Astrocyte of the hippocampus (primary cell): ENCODE data around the gene PTPRU.

Experiments
- DNase-seq: peaks from one replicate; pipeline ENCODE4 v3.0.0; 2011; ENCODE audit warnings: low read depth, low spot score

PTPRU gene

DNA sequence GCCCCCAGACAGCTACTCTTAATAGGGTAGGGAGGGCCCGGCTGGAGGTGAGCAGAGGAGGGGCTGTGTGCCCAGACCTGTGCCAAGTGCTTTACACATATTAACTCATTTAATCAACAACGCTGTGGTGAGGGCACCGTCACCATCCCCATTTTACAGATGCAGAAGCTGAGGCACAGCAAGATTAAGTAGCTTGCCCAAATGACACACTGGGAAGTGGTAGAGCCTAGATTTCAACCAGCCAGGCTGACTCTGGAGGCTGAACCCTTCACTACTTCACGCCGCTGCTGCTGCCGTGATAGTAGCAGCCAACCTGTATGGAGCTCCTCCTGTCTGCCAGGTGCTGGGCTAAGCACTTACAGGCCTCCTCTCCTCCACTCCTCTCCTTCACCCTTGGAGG lies 127.2 kb downstream of the PTPRU start:
- no peak for DNase-seq

DNA sequence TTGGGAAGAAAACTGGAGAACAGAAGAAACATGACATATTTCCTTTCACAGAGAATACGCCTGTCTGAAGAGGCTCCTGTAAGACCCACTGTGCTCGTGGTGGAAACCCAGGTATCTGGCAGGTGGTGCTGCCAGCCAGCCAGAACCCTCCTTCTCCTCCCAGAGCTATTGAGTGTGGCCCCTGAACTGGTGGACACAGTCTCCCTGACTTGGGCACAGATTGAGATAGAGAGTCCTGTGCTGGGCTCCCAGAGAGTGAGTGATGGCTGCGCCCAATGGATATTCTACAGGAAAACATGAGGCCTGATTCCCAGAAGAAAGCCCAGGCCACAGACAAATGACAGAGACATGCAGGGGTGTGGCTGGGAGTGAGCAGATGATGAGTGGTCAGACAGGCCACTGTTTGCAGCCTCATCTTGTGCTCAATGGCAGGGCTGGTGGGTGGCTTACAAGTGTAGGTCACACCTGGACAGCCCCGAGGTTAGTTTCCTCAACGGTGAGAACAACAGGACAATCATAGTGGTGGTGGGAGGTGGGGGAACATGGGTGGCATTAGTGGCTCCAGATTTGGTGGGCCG lies 127.9 kb downstream of the PTPRU start:
- no peak for DNase-seq

DNA sequence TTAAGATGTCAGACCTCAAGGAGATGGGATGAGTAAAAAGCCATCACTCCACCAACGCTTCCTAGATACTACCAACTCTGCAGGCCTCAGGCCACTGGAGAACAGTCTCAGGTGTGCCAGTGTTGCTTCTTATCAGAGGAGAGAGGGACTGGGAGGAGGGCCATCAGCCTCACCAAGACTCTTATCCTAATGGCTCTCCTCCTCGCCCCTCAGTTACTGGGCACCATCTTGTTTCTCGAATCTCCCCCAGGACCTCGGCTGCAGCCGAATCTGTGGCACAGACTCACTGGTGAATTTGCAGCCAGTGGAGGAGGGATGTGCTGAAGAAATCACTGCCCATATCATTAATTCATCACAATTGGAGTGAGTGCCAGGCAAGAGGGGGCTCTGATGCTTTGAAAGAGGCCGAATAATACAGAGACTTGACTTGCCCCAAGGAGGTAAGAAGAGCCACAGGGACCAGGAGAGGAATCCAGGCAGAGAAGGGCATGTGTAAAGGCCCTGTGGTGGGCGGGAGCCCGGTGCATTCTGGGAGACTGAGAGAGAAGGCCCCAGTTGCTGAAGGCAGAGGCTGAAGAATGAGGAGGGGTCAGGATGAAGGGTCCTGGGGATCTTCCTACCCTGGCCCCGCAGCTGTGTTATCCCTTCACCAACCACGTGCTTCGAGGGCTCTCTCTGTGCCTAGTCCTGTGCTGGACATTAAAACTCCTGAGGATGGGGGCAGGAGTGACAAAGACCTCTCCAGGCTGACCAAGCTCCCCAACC lies 129.8 kb downstream of the PTPRU start:
- DNase-seq, result no peak

DNA sequence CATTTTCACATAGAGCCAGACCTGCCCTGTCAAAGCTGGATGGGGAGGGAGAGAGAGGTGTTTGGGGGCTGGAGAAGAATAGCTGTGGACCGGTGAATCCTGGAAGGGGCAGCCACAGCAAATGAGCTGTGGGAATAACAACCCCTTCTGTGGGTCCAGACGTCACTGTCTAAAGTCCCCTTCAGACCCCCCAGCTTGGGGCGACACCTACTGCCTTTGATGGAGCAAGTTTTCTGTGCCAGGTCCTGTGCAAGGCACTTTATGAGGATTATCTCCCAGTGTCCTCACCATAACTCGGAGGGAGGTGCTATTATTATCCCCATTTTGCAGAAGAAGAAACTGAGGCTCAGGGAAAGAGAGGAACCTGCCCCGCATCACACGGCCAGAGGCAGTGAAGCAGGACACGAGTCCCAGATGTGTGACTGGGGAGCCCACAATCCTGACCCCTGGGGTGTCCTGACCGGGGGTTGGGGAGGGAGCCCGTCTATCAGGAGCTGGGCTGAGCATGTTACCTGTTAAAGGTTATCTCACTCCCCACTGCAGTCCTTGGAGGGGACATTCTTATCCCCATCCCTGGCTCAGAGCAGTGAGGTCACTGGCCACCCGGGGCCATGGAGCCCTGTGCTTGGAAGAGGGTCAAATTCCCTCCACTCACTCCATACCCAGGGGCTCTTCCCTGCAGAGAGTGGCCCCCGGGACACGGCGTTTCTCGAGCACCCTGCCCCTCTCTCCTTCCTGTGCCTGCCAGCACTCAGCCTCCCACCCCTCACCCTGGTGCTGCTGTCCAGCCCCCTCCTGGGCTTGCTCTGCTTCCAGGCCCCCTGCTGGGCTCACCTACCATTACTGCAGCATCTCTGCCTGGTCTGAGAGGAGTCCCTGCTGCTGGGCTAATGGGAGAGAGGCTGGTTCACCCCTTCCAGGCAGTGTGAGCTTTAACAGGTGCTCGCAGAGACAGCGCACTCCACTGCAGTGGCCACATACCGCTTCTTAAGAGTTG lies 132.9 kb downstream of the PTPRU start:
- DNase-seq, result no peak

DNA sequence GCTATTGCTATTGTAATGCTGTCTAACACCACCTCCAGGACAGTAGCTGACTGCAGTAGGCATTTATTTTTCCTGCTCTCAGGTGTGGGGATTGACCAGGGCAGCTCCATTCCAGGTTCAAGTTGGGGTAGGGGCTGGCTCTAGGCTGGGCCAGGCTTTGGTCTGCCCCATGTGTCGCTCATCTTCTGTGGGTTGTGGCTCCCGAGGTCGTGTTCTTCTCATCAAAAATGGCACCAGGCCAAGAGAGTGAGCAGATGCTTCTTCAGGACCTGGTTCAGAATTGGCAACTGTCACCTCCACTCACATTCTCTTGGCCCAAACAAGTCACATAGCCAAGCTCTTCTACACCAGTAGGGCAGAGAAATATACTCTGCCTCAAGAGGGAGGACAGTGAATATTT lies 133.7 kb downstream of the PTPRU start:
- no peak for DNase-seq

DNA sequence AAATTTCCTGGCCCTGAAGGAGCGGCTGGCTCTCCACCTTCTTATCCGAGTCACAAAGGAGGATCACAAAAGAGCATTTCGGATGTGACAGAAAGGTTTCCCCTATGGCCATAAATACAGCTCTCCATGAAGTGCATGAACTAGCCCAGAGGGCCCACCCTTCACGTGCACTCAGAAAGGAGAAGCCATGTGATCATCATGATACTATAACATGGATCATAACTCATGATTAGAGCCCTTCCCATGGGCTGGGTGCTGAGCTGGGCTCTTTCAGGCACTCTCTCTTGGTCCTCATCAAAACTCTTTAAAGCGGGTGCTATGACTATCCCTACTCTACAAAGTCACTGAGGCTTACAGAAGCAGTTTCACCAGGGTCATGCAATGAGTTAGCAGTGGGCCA lies 135.0 kb downstream of the PTPRU start:
- DNase-seq, result no peak

DNA sequence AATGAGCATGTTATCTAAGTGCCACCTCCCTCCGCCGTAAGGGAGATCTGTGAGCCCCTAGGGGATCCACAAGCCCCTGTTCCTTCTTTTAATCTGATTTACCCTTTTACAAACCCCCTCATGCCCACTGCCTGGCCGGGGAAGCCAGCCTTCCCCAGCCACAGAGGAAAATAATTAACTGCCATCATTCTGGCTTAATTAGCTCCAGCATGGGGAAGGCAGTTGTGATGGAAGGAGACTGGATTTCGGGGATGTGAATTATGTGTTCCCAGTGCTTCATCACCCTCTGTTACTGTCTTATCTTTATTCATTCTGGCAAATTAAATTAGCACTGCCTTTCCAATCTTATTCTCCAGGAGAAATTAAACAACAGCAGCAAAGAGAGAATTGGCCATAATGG lies 135.8 kb downstream of the PTPRU start:
- DNase-seq, result no peak
